Fibroblast of the conjunctiva (primary cell): ENCODE measurements around the gene RASSF1.

Source experiments
- DNase-seq: peaks from one replicate; pipeline ENCODE4 v3.0.0-alpha.2; 2010; ENCODE audit warnings: low read depth

The RASSF1 gene

DNA sequence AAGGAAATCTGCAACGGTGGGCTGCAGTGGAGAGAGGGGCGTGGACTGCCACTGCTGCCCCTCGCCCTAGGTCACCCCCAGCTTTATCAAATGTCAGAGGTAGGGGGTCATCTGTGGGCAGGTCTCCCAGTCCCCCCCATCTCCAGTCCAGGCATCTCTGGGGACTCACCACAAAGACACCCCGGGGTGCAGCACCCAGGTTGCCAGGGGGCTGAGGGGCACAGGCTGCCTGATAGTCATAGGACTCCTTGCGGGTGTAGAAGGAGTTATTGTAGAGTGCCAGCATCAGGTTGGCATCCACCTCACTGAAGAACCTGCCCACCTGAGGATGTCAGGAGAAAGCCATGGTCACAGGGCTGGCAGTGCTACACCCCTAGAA, 25.2 kb upstream of the RASSF1 start:
- no peak for DNase-seq

- peak; percentile 22 for DNase-seq
These were observed 24.6 kb upstream of the RASSF1 start for GRCh38 chr3:50365080-50365841.

- DNase-seq = no peak
These were observed 24.0 kb upstream of the RASSF1 start for GRCh38 chr3:50364573-50365079.

- DNase-seq = no peak
These were observed 19.1 kb upstream of the RASSF1 start for GRCh38 chr3:50359760-50360110.

DNA sequence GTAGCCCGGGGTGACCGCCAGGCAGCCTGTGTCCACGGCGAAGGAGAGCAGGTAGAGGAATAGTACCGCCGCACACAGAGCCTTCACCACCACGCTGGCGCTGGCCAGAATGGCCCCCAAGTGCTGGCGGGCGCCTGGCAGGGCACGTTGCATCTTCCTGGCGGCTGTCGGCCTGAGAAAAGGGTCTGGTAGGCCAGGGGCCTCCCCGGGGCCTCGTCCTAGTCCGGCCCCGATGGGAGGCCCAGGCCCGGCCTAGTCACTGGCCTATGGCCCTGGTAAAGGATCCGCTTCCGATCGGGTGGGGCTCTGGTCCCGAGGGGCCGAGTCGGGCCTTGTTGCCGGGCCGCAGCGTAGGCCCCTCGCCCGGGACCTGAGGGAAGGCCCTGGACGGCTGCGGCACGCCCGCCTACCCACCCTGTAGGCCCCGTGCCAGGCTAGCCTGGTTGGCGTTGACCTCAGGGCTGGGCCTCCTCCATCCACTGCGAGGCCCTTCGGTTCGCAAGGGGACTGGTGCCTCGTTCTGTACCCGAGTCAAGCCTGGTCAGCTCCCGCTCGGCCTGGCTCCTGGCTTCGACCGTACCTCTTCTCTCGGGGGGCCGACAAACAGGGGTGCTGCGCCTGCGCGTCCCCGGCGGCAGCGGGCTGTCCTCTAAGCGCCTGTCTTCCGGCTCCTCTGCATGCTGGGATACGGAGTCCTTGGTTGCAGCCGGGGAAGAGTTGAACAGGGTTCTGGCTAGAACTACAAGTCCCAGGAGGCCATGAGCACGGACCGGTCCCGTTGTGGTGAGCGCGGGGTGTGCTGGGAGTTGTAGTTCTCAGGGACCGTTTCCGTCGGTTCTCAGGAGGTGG, 18.5 kb upstream of the RASSF1 start, which contains the start of gene TMEM115:
TSS of gene TMEM115 (minus strand) at position 611 of the 849 bp plus-strand sequence. CDS start at position 153, 458 bp downstream.
- peak; percentile 99 for DNase-seq

DNA sequence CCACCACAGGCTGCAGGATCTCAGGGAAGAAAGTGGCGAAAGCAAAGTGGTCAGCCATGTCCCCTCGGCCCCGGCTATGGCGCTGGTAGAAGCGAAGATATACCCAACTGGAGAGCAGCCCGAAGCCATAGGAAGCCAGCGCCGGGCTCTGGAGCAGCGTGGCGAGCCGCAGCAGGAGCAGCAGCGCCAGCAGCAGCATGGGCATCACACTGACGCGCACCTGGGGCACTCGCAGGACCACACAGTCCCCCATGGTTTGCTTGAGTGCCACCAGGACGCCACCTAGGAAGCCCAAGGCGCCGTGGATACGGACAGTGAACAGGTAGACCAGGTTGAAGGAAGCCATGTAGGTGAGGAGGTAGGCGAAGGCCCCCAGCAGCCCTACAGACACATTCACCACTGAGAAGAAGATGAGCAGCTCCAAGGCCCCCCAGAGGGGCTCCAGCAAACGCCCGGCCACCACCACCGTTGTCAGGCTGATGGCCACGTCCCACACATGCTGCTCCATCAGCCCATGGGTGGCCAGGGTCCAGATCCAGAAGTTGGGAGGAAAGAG, 17.8 kb upstream of the RASSF1 start:
- DNase-seq = no peak

GRCh38 chr3:50357481-50357880, 16.8 kb upstream of the RASSF1 start:
- DNase-seq = no peak

DNA sequence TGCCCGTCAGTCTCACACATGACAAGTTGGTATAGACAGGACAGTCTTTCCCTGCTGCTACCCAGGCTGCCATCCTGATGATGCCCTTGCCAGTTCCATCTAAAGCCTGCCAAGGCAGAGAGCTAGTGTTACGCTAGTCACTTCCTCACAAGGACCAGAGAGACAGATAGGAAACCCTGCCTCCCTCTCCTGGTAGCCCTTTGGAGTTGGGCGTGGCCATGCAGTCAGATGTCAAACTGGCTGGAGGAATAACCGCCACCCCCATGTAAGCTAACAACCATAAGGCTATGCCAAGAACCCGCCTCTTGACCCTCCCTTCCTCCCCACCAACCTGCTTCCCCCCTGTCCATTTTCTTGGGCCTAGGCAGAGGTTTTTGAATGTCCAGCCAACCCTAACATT, 15.9 kb upstream of the RASSF1 start:
- no peak for DNase-seq

DNA sequence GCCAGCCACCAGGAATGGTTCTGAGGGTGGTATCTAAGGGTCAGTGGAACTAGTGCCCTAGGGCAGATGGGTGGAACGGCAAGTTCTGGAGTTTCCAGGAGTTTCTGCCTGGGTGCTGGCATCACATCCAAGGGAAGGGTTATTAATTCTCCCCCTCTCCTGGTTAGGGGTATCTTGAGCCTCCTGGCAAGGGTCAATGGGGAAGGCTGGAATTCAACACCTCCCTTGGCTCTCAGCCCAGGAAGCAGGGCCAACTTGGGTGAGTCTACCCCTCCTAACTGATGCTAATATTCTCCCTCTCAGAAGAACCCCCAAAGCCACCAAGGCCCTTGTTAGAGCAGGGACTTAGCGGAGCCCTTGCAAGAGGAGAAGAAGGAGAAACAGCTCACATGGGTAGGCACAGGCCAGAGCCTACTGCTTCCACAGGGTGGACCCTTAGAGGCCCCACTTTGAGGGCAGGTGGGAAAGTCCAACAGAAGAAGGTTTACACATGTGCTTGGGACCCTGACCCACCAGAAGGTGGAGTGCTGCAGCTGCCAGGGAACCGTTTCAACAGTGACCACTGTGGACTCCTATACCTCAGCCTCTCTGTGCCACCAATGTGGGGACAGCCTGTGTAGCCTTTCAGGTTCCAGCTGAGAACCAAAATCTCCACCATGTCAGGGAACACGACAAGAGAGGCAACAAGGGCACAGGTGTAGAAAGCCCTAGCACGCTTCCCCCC, 15.4 kb upstream of the RASSF1 start:
- no peak for DNase-seq

GRCh38 chr3:50354850-50355249, 14.2 kb upstream of the RASSF1 start:
- DNase-seq = no peak

GRCh38 chr3:50354186-50354764, 13.6 kb upstream of the RASSF1 start:
- no peak for DNase-seq

DNA sequence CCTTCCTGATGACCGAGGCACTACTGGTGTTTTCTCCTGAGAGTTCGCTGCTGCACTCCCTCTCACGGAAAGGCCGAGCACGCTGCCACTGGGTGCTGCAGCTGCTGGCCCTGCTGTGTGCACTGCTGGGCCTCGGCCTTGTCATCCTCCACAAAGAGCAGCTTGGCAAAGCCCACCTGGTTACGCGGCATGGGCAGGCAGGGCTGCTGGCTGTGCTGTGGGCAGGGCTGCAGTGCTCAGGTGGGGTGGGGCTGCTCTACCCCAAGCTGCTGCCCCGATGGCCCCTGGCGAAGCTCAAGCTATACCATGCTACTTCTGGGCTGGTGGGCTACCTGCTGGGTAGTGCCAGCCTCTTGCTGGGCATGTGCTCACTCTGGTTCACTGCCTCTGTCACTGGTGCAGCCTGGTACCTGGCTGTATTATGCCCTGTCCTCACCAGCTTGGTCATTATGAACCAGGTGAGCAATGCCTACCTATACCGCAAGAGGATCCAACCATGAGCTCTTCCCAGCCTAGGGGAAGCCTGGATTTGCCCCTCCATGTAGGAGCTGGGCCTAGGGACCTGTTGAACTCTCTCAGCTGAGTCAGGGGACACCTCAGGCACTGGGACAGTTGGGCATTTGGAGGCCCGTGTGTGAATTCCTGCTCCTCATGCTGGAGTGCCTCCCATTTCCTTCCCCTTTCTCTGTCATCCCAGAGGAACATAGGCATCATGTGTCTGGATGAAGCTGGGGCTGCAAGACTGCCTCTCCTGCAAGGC, 12.8 kb upstream of the RASSF1 start:
- DNase-seq = no peak

GRCh38 chr3:50352781-50353180, 12.1 kb upstream of the RASSF1 start:
- no peak for DNase-seq

DNA sequence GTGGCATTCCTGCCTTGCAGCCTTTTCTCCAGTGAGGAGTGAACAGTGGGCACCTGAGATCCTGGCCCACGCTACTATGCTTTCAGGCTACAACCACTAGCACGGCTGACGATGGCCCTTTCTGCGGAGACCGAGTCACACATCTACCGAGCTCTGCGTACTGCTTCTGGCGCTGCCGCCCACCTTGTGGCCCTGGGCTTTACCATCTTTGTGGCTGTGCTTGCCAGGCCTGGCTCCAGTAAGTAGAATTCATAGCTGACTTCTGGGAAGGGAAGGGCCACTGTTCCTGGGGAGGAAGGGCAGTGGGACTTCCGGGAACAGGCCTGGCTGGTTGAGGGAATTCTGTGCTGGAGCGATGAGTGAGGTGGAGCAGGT, 10.7 kb upstream of the RASSF1 start:
- DNase-seq = no peak

DNA sequence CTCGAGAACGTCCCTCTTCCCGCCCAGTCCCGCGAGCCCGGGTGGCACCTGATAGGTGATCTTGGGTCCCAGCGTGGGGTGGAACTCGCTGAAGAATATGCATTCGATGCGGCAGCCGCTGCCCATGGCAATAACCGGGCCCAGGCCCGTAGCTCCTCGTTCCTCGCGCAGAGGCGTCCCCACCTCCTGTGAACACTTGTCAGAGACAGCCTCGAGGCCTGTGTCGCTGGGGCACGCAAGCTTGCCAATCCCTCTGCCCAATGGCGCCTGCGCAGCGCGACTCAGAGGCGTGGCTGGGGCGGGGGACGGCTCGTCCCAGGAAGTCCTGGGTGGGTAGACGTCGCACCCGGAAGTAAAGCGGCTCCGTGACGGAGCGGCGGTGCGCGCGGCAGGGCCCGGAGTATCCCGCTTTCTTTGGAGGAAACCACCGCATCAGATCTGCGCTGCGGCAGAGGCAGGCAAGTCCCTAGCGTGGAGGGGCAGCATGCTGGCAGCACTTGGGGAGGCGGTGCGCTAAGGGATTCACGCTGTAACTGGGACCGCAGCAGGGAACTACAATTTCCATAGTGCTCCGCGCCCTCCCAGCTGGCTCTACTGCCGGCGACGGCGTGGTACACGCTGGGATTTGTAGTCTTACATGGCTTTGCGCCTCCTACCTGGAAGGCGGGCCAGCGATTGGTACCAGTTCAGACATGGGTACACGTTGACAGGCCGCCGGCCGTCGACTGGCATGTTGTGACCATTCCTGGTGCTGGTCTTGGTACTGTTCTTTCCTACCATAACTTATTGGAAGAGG, 10.1 kb upstream of the RASSF1 start, which contains the start of the genes CYB561D2 and NPRL2:
TSS of gene CYB561D2 (plus strand) at position 336 of the 796 bp plus-strand sequence. CDS start 572 bp downstream, outside the sequence.
TSS of gene NPRL2 (minus strand) at position 249 of the 796 bp plus-strand sequence. CDS start at position 126, 123 bp downstream.
- peak; percentile 77 for DNase-seq

GRCh38 chr3:50350213-50350526, 9.5 kb upstream of the RASSF1 start:
- no peak for DNase-seq

DNA sequence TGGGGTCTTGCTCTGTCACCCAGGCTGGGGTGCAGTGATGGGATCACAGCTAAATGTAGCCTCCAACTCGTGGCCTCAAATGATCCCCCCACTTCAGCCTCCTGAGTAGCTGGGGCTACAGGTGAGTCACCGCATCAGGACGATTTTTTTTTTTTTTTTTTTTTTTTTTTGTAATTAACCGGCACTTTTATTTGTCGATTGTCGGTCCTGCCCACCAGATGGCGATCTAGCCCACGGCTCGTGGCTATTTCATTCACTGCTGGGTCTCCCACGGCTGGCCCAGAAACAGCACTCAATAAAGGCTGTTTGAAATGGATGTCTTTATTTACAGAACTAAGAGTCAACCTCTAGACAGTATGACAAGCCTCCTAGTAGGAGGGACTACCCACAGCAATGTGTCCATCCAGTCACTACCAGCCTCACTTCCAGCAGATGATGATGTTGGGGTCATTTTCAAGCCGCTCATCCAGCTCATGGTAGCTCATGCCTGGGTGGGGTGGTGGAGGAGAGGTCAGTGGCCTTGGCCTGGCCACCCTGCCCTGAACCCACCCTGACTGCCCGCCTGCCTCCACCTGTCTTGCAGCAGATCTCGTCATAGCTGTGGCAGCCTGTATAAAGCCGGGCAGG, 6.7 kb upstream of the RASSF1 start:
- DNase-seq = no peak

DNA sequence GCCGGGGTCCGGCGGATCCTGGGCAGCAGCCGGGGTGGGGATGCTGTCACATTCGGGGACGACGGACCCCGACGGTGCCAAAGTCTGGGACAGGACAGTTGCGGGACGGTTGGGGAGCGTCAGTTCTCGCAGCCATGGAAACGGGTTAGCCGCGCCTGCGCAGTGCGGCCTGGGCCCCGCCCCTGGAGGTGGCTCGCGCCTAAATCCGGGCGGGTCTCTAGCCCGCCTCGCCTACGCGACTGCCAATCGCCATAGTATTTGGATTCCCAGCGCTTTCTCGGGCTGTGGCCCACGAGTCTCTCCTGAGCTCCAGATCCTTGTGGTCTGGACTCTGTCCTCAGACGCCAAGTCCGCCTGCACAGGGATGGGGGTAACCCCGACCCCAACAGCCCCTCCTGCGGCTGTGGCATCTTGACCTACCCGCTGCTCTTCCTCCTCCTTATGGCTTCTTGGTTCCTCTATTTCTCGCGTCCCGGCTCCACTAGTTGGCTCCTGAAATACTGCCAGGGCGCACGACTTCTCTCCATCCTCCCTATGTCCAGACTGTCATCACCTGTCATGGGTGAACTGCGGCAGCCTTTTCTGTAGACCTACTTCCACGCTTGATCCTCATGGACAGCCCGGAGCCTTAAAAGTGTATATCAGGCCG, 5.1 kb upstream of the RASSF1 start, which contains the start of gene ZMYND10:
TSS of gene ZMYND10 (minus strand) at position 147 of the 649 bp plus-strand sequence. CDS start 153 bp downstream, outside the sequence.
- no peak for DNase-seq

GRCh38 chr3:50345008-50345407, 4.4 kb upstream of the RASSF1 start:
- no peak for DNase-seq
